MCF 10A (cell line): ENCODE measurements around the gene NEUROD1. TPM values are rescaled to one million over a fixed set of nuclear protein-coding genes. Genes with fewer than 3 reads are reported as not detected.

Experiments used
- BruUV-seq: library from RNA; stranded (reverse); fragments of 400-500 nt; replicated peaks from 2 replicates; lab custom pipeline; 2021; lab: Mats Ljungman, UMichigan
- CTCF ChIA-PET: fragments of 300-600 bp; sonication (Branson Sonifier 250); formaldehyde crosslinking; extraction: SDS; loops from one replicate; lab custom pipeline; 2021; ENCODE audit warnings: antibody characterized with exemption, inconsistent platforms; lab: Yijun Ruan, JAX
- POLR2A ChIA-PET: fragments of 300-600, 350-650 bp; sonication (Branson Sonifier 250); formaldehyde crosslinking; extraction: SDS; loops from one replicate; lab custom pipeline; 2020; ENCODE audit warnings: antibody characterized with exemption, inconsistent platforms; lab: Yijun Ruan, JAX
- DNase-seq: peaks from one replicate; pipeline ENCODE4 v3.0.0-alpha.2; 2018; ENCODE audit not compliant: unreplicated experiment
- H3K27ac Mint-ChIP-seq: one replicate; pipeline ENCODE4 v1.8.0; 2022; ENCODE audit warnings: mild to moderate bottlenecking, low read depth, mixed read lengths; ENCODE audit not compliant: unreplicated experiment
- H3K27me3 Mint-ChIP-seq: one replicate; pipeline ENCODE4 v1.8.0; 2022; ENCODE audit warnings: mixed read lengths; ENCODE audit not compliant: insufficient read depth, unreplicated experiment
- H3K36me3 Mint-ChIP-seq: one replicate; pipeline ENCODE4 v1.8.0; 2022; ENCODE audit warnings: mild to moderate bottlenecking, moderate library complexity, mixed read lengths; ENCODE audit not compliant: insufficient read depth, unreplicated experiment
- H3K4me1 Mint-ChIP-seq: one replicate; pipeline ENCODE4 v1.8.0; 2022; ENCODE audit warnings: mixed read lengths; ENCODE audit not compliant: insufficient read depth, unreplicated experiment
- H3K4me3 Mint-ChIP-seq: one replicate; pipeline ENCODE4 v1.8.0; 2022; ENCODE audit warnings: mild to moderate bottlenecking, moderate library complexity, mixed read lengths; ENCODE audit not compliant: unreplicated experiment
- H3K9me3 Mint-ChIP-seq: one replicate; pipeline ENCODE4 v1.8.0; 2022; ENCODE audit warnings: mixed read lengths; ENCODE audit not compliant: unreplicated experiment
- CTCF ChIP-seq: fragments of 200-600 bp; IDR thresholded peaks from one replicate; pipeline ENCODE4 v1.8.0; 2022; ENCODE audit warnings: antibody characterized with exemption, mild to moderate bottlenecking; ENCODE audit not compliant: unreplicated experiment
- intact Hi-C: fragments of 100-400 bp; cut with micrococcal nuclease; formaldehyde crosslinking; loops from 2 replicates; pipeline ENCODE4 v1.14.1; 2022
- total RNA-seq: library from RNA; stranded (reverse); gene quantifications from 2 replicates; pipeline ENCODE4 v1.2.3, GENCODE V29; 2022

NEUROD1 gene
- total RNA-seq, 1 experiment from 2014 or later, result not detected

GRCh38 chr2:181656450-181657291, 23.6 kb downstream of the NEUROD1 start, which contains the start of gene CERKL:
Gene CERKL, minus strand, starts transcription at chr2:181657105. Its CDS starts 99 bp downstream, at chr2:181657006.
- no TSS peak for BruUV-seq
- H3K4me3 Mint-ChIP-seq, result peak within 1 kb of the TSS; percentile 66
- H3K36me3 Mint-ChIP-seq, result no peaks in the 10 kb centered on the region
- CTCF ChIA-PET, result no interaction called here
- intact Hi-C loops, result no loop called here
- no peaks in the 10 kb centered on the region for H3K4me1 Mint-ChIP-seq
- peak; percentile 49 for DNase-seq
- POLR2A ChIA-PET, result interaction anchor here (0.9 kb wide), 1 partner anchor 20 kb away, joined by 3 read pairs; no protein-coding TSS in a partner anchor
- H3K27ac Mint-ChIP-seq, result no peak within 1 kb of the TSS
- H3K9me3 Mint-ChIP-seq, result no peaks in the 10 kb centered on the region
- no peaks in the 10 kb centered on the region for H3K27me3 Mint-ChIP-seq
- TF ChIP-seq CTCF, result no peak

- no peaks in the 10 kb centered on the region for H3K27me3 Mint-ChIP-seq
- no peak overlapping the region for H3K27ac Mint-ChIP-seq
- TF ChIP-seq CTCF, result no peak
- no TSS peak for BruUV-seq
- H3K9me3 Mint-ChIP-seq, result no peaks in the 10 kb centered on the region
- DNase-seq, result no peak
- ChIA-PET CTCF (interaction anchor here (0.6 to 0.8 kb wide), 2 partner anchors 11 to 18 kb away, joined by 3 read pairs; no protein-coding TSS in a partner anchor), POLR2A (interaction anchor here (0.9 kb wide), 1 partner anchor 8 kb away, joined by 3 read pairs; no protein-coding TSS in a partner anchor)
- intact Hi-C loops, result no loop called here
- no peaks in the 10 kb centered on the region for H3K36me3 Mint-ChIP-seq
- no peaks in the 10 kb centered on the region for H3K4me1 Mint-ChIP-seq
- H3K4me3 Mint-ChIP-seq, result no peak overlapping the region
Measured at GRCh38 chr2:181655519-181655918, 24.8 kb downstream of the NEUROD1 start.

GRCh38 chr2:181649436-181649979, 30.8 kb downstream of the NEUROD1 start:
- CTCF ChIA-PET, result no interaction called here
- H3K4me3 Mint-ChIP-seq, result peak overlapping the region; percentile 11
- H3K36me3 Mint-ChIP-seq, result no peaks in the 10 kb centered on the region
- POLR2A ChIA-PET, result interaction anchor here (0.5 kb wide), 1 partner anchor 20 kb away, joined by 3 read pairs; no protein-coding TSS in a partner anchor
- peaks cover 6% of the 10 kb centered on the region for H3K4me1 Mint-ChIP-seq
- H3K27ac Mint-ChIP-seq, result peak overlapping the region; percentile 13
- no TSS peak for BruUV-seq
- DNase-seq, result no peak
- no peak for TF ChIP-seq CTCF
- H3K27me3 Mint-ChIP-seq, result no peaks in the 10 kb centered on the region
- intact Hi-C loops, result no loop called here
- H3K9me3 Mint-ChIP-seq, result no peaks in the 10 kb centered on the region
